K562 (cell line): ENCODE measurements around the gene NRM. TPM values are rescaled to one million over a fixed set of nuclear protein-coding genes. Genes with fewer than 3 reads are reported as not detected.

Source experiments
- CHD2 ChIP-seq: IDR thresholded peaks from 2 replicates; pipeline ENCODE4 v1.6.1; 2011; ENCODE audit warnings: low read depth, low read length
- COPS2 ChIP-seq: fragments of 450-650 bp; conservative IDR thresholded peaks from 2 replicates; pipeline ENCODE4 v1.6.1; 2016; ENCODE audit warnings: mild to moderate bottlenecking, moderate library complexity
- HEY1 ChIP-seq: fragments of 250-450 bp; sonication (Bioruptor Pico); IDR thresholded peaks from 2 replicates; pipeline ENCODE4 v1.5.0; 2020; ENCODE audit warnings: mild to moderate bottlenecking, moderate library complexity, borderline replicate concordance
- JUND ChIP-seq, 2 experiments: IDR thresholded peaks; 2 replicates in 1 of 2; 3 replicates in 1 of 2; pipeline ENCODE4 v1.6.1; 2011; ENCODE audit warnings: borderline replicate concordance in 2 of 2, low read depth in 2 of 2, low read length in 2 of 2, improper control_type of control experiment in 1 of 2, missing biosample characterization in 1 of 2, missing genetic modification characterization in 1 of 2, missing genetic modification reagents in 1 of 2
- PHF8 ChIP-seq: fragments of 200-600 bp; sonication (generic); IDR thresholded peaks from 2 replicates; pipeline ENCODE4 v1.6.1; 2012; ENCODE audit warnings: mixed run types, mild to moderate bottlenecking, inconsistent platforms, low read length, moderate library complexity, borderline replicate concordance
- RBM25 ChIP-seq: fragments of 200-400 bp; formaldehyde crosslinking; IDR thresholded peaks from 2 replicates; pipeline ENCODE4 v1.6.1; 2018; ENCODE audit warnings: low read length, low read depth, moderate library complexity; ENCODE audit not compliant: severe bottlenecking
- SIN3B ChIP-seq: fragments of 450-650 bp; IDR thresholded peaks from 2 replicates; pipeline ENCODE4 v1.6.1; 2017; ENCODE audit warnings: low read depth, mild to moderate bottlenecking, moderate library complexity
- SNRNP70 ChIP-seq: fragments of 200-400 bp; formaldehyde crosslinking; optimal IDR thresholded peaks from 2 replicates; pipeline ENCODE3; 2017; ENCODE audit warnings: low read depth, low read length
- ZKSCAN3 ChIP-seq: fragments of 250-450 bp; sonication (Bioruptor Pico); IDR thresholded peaks from 2 replicates; pipeline ENCODE4 v1.4.0; 2020
- ZNF324 ChIP-seq: fragments of 250-450 bp; sonication (Bioruptor Pico); IDR thresholded peaks from 2 replicates; pipeline ENCODE4 v1.4.0; 2020; ENCODE audit warnings: mild to moderate bottlenecking
- ZNF778 ChIP-seq: fragments of 450-650 bp; formaldehyde crosslinking; IDR thresholded peaks from 2 replicates; pipeline ENCODE4 v1.4.0; 2020; ENCODE audit warnings: mild to moderate bottlenecking, moderate library complexity
- ZNF785 ChIP-seq: fragments of 250-450 bp; sonication (Bioruptor Pico); IDR thresholded peaks from 2 replicates; pipeline ENCODE4 v1.4.0; 2020; ENCODE audit warnings: mild to moderate bottlenecking
- polyA plus RNA-seq, 8 experiments: library from polyadenylated mRNA; depleted of rRNA in 4 of 8; stranded (reverse) in 5 of 8; unstranded in 3 of 8; fragments of >200 nt; fragmentation: Nextera tagmentation in 2 of 8; fragmentation: Illumina TruSeq in 1 of 8; extraction: Ambion mirVana in 2 of 8; extraction: Trizol in 1 of 8; gene quantifications; 2 replicates each; pipeline versions ENCODE4 v1.2.1 to v1.2.3, GENCODE V29; 2011 to 2014; ENCODE audit warnings: inconsistent platforms in 1 of 8, missing spikeins in 1 of 8
- total RNA-seq, 7 experiments: library from RNA; depleted of rRNA in 6 of 7; stranded (reverse); fragments of >200 nt in 6 of 7; fragmentation: Illumina TruSeq in 2 of 7; extraction: Trizol in 2 of 7; gene quantifications; 2 replicates each; pipeline versions ENCODE4 v1.2.1 to v1.2.3, GENCODE V29; 2011 to 2021; ENCODE audit warnings: low replicate concordance in 1 of 7
- TF ChIP-seq, protein P1 (sequence below), 2 experiments: fragments of 450-650 bp in 1 of 2; IDR thresholded peaks; 2 replicates each; pipeline ENCODE4 v1.6.1; 2011 to 2017; ENCODE audit warnings: low read depth in 2 of 2, antibody characterized with exemption in 1 of 2, borderline replicate concordance in 1 of 2, low read length in 1 of 2, mild to moderate bottlenecking in 1 of 2, mixed read lengths in 1 of 2; ENCODE audit not compliant: control insufficient read depth in 1 of 2
- TF ChIP-seq, protein P2 (sequence below): sonication (generic); formaldehyde crosslinking; IDR thresholded peaks from 2 replicates; pipeline ENCODE4 v1.8.1; 2023; ENCODE audit warnings: missing genetic modification reagents, mild to moderate bottlenecking, borderline replicate concordance
- TF ChIP-seq, protein P3 (sequence below): fragments of 450-650 bp; formaldehyde crosslinking; IDR thresholded peaks from 2 replicates; pipeline ENCODE4 v1.4.0; 2020; ENCODE audit warnings: mild to moderate bottlenecking, moderate library complexity

The NRM gene
- total and polyA plus RNA-seq, 9 of the 15 experiments (the other 6 are each of a cell fraction or from before 2014, with no cell fraction given): 9.7 to 58.2 (median 18.1) TPM

DNA sequence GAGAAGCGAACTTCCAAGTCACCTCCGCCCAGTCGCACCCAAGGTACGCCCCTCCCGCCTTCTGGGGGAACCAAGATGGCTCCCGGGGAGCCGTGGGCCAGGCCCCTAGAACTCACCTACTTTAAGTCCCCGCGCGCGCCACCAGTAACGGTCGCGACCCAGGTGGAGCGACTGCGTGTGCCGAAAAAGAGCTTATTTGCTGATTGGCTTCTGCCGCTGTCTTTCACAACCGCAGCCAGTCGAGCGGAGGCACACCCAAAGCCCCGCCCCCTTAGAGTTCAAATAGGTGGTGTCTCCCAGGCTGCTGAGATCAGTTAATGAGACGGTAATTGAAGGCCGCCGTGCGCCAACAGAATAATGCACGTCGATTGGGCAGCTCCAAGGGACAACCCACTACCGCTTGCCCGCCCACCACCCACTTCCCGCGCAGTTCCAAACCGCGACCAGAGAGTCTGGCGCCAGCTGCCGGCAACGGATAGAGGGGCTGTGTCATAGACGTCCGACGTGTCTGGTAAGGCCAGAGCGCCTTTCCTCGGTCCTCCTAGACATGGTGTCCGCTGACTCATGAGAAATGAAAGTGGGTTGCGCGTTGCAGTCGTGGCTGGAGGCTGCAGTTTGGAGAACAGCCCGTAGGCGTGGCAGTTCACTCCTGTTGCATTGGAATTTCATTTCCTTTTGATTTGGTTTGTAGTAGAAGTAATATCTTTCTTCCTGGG is 26.5 kb upstream of the NRM start, which contains the start of gene MDC1 (continued):
- TF ChIP-seq SNRNP70 (no peak), JUND (IDR thresholded peaks at IDR 0.05; ENCODE audit: borderline replicate concordance, low read depth, low read length) (peak; percentile 95), JUND (tag; IDR thresholded peaks at IDR 0.05; ENCODE audit: borderline replicate concordance, low read depth, low read length) (peak; percentile 67; the same call in 1 of the 3 replicates), ZNF785 (CRISPR knock-in tag) (no peak), SIN3B (0 out of 2 replicates have a peak, but pooled peaks have one; percentile 18), ZKSCAN3 (CRISPR knock-in tag) (no peak), RBM25 (peak; percentile 79), COPS2 (no peak), HEY1 (CRISPR knock-in tag) (0 out of 2 replicates have a peak, but pooled peaks have one; percentile 12), ZNF324 (CRISPR knock-in tag) (0 out of 2 replicates have a peak, but pooled peaks have one; percentile 35), CHD2 (peak; percentile 83), PHF8 (peak; percentile 63), ZNF778 (no peak)
- TF ChIP-seq, protein P1, sequence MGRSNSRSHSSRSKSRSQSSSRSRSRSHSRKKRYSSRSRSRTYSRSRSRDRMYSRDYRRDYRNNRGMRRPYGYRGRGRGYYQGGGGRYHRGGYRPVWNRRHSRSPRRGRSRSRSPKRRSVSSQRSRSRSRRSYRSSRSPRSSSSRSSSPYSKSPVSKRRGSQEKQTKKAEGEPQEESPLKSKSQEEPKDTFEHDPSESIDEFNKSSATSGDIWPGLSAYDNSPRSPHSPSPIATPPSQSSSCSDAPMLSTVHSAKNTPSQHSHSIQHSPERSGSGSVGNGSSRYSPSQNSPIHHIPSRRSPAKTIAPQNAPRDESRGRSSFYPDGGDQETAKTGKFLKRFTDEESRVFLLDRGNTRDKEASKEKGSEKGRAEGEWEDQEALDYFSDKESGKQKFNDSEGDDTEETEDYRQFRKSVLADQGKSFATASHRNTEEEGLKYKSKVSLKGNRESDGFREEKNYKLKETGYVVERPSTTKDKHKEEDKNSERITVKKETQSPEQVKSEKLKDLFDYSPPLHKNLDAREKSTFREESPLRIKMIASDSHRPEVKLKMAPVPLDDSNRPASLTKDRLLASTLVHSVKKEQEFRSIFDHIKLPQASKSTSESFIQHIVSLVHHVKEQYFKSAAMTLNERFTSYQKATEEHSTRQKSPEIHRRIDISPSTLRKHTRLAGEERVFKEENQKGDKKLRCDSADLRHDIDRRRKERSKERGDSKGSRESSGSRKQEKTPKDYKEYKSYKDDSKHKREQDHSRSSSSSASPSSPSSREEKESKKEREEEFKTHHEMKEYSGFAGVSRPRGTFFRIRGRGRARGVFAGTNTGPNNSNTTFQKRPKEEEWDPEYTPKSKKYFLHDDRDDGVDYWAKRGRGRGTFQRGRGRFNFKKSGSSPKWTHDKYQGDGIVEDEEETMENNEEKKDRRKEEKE (IDR thresholded peaks at IDR 0.05; ENCODE audit: borderline replicate concordance in 1 of 2, control insufficient read depth in 1 of 2, low read depth in 2 of 2, low read length in 1 of 2): peak in 1 of 2 experiments; percentile 93; a peak in 2 of 4 replicates
- TF ChIP-seq, protein P2, sequence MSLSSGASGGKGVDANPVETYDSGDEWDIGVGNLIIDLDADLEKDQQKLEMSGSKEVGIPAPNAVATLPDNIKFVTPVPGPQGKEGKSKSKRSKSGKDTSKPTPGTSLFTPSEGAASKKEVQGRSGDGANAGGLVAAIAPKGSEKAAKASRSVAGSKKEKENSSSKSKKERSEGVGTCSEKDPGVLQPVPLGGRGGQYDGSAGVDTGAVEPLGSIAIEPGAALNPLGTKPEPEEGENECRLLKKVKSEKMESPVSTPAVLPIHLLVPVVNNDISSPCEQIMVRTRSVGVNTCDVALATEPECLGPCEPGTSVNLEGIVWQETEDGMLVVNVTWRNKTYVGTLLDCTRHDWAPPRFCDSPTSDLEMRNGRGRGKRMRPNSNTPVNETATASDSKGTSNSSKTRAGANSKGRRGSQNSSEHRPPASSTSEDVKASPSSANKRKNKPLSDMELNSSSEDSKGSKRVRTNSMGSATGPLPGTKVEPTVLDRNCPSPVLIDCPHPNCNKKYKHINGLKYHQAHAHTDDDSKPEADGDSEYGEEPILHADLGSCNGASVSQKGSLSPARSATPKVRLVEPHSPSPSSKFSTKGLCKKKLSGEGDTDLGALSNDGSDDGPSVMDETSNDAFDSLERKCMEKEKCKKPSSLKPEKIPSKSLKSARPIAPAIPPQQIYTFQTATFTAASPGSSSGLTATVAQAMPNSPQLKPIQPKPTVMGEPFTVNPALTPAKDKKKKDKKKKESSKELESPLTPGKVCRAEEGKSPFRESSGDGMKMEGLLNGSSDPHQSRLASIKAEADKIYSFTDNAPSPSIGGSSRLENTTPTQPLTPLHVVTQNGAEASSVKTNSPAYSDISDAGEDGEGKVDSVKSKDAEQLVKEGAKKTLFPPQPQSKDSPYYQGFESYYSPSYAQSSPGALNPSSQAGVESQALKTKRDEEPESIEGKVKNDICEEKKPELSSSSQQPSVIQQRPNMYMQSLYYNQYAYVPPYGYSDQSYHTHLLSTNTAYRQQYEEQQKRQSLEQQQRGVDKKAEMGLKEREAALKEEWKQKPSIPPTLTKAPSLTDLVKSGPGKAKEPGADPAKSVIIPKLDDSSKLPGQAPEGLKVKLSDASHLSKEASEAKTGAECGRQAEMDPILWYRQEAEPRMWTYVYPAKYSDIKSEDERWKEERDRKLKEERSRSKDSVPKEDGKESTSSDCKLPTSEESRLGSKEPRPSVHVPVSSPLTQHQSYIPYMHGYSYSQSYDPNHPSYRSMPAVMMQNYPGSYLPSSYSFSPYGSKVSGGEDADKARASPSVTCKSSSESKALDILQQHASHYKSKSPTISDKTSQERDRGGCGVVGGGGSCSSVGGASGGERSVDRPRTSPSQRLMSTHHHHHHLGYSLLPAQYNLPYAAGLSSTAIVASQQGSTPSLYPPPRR: peak; percentile 94
- TF ChIP-seq, protein P3, sequence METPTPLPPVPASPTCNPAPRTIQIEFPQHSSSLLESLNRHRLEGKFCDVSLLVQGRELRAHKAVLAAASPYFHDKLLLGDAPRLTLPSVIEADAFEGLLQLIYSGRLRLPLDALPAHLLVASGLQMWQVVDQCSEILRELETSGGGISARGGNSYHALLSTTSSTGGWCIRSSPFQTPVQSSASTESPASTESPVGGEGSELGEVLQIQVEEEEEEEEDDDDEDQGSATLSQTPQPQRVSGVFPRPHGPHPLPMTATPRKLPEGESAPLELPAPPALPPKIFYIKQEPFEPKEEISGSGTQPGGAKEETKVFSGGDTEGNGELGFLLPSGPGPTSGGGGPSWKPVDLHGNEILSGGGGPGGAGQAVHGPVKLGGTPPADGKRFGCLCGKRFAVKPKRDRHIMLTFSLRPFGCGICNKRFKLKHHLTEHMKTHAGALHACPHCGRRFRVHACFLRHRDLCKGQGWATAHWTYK (CRISPR knock-in tag): peak; percentile 0; the same call in 1 of the 2 replicates
